Measurements from ENCODE around the gene BCHE.

Gene BCHE

DNA sequence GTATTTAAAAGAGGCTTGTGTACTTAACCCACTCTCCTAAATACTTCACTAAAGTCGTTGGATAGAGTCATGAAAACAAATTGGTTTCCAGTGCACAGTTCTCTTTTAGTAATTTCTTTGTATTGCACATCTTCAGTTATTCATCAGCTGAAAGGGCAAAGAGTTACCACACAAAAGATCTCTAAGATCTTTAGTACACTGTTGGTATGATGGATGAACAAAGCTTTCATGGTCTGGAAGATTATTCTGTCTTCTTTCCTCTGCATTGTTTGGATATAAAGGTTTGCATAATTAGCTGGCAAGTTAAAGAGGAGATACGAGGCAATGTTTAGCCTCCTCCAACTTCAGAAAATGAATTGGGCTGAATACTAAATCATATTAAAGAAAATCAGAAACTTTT, 40.5 kb downstream of the BCHE start:
- TF ChIP-seq, protein P1, sequence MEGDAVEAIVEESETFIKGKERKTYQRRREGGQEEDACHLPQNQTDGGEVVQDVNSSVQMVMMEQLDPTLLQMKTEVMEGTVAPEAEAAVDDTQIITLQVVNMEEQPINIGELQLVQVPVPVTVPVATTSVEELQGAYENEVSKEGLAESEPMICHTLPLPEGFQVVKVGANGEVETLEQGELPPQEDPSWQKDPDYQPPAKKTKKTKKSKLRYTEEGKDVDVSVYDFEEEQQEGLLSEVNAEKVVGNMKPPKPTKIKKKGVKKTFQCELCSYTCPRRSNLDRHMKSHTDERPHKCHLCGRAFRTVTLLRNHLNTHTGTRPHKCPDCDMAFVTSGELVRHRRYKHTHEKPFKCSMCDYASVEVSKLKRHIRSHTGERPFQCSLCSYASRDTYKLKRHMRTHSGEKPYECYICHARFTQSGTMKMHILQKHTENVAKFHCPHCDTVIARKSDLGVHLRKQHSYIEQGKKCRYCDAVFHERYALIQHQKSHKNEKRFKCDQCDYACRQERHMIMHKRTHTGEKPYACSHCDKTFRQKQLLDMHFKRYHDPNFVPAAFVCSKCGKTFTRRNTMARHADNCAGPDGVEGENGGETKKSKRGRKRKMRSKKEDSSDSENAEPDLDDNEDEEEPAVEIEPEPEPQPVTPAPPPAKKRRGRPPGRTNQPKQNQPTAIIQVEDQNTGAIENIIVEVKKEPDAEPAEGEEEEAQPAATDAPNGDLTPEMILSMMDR (IDR thresholded peaks at IDR 0.05; ENCODE audit: low read depth, low read length, missing control alignments) = no peak
- H3K4me3 ChIP-seq (ENCODE audit: low read depth, low read length) = no peak overlapping the region
- no peak for DNase-seq (ENCODE audit: low read depth)
- in situ Hi-C loops (cut with HindIII; ENCODE audit: low sequenced_read_pairs) = no loop called here

DNA sequence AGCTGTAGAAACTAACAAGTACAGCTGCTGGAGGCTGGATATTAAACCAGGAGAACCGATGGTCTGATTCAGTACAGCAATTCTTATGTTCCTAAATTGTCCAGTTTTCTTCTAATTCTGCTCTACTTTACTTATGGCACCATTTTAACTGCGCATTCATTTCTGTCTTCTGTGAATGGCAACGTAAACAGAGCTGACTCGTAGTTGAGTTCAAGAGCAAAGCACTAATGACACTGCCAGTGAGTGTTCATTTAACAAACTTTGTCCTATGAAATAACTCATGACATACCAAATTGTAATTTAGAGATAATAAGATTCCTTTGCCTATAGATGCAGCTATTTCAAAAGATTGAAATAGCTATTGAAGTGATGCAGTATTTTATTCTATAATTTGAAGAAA, 48.7 kb downstream of the BCHE start:
- no peak for DNase-seq (ENCODE audit: low read depth)
- in situ Hi-C loops (cut with HindIII; ENCODE audit: low sequenced_read_pairs) = no loop called here
- TF ChIP-seq, protein P1 (IDR thresholded peaks at IDR 0.05; ENCODE audit: low read depth, low read length, missing control alignments) = no peak
- H3K4me3 ChIP-seq (ENCODE audit: low read depth, low read length) = no peak overlapping the region

DNA sequence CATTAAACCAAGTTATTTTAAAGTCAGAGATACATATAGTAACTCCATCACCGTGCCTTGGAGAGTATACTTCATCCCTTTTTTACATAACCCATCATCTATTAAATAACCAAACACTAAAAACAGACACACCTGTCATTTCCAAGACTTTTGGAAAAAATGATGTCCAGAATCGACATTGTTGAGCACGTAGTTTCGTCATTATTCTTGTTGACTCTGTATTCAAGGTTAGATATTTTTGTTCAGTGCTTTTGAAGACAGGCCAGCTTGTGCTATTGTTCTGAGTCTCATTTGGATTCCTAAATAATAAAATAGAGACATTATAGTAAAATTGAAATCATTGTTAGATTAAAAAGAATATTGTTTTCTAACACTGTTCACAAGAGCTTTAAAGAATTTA, 51.2 kb downstream of the BCHE start:
- H3K4me3 ChIP-seq (ENCODE audit: low read depth, low read length) = no peak overlapping the region
- TF ChIP-seq, protein P1 (IDR thresholded peaks at IDR 0.05; ENCODE audit: low read depth, low read length, missing control alignments) = no peak
- in situ Hi-C loops (cut with HindIII; ENCODE audit: low sequenced_read_pairs) = no loop called here
- DNase-seq (ENCODE audit: low read depth) = no peak

DNA sequence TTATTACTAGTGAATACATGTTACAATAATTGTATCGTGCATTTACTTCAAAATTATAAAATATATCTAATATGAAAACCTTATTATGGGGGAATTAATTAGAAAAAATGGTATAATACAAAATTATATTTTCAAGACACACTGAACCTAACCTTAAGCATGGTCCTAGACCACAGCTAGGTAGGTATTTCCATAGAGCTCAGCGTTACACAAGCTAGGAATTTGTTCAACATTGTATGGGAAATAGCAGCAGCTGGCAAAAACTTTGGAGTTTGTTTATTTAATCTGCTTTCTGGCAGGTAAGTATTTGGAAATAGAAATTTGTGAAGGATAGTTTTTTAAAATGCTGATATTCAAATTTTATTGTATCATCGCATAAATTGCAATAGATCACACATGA, 52.9 kb downstream of the BCHE start:
- no peak overlapping the region for H3K4me3 ChIP-seq (ENCODE audit: low read depth, low read length)
- DNase-seq (ENCODE audit: low read depth) = no peak
- TF ChIP-seq, protein P1 (IDR thresholded peaks at IDR 0.05; ENCODE audit: low read depth, low read length, missing control alignments) = no peak
- in situ Hi-C loops (cut with HindIII; ENCODE audit: low sequenced_read_pairs) = no loop called here

DNA sequence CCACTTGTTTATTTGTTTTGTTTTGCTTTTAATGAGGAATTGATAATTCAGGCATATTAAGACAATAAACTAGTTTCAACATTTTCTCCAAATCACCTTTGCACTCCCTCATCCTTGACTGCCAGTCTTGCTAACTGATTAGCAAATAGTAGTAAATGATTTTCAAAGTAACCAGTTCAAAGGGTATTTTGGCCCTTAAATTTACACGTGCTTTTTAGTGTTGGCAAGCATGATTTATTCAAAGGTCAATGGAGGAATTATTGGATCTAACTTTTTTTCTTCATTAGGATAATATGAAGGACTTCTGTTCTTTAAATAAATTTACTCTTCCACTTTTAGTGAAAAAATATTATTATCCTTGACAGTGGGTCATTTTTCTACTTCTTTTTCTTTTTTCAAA, 53.8 kb downstream of the BCHE start:
- TF ChIP-seq, protein P1 (IDR thresholded peaks at IDR 0.05; ENCODE audit: low read depth, low read length, missing control alignments) = no peak
- DNase-seq (ENCODE audit: low read depth) = no peak
- in situ Hi-C loops (cut with HindIII; ENCODE audit: low sequenced_read_pairs) = no loop called here
- H3K4me3 ChIP-seq (ENCODE audit: low read depth, low read length) = no peak overlapping the region

DNA sequence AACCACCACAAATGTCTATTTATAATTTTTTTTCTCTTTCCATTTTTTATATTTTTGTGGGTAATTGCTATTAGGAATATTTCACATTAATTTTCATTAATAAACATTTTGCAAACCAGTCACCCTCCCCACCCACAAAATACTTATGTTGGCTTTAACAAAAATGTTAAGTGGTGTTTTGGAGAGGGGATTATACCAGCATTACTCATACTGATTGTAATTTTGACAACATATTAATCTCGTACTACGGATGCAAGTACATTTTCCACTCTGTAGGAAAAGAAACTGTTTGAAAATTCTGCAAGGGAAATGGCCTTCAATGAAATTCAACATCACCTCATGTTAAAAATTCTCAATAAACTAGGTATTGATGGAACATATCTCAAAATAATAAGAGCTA, 58.3 kb downstream of the BCHE start:
- in situ Hi-C loops (cut with HindIII; ENCODE audit: low sequenced_read_pairs) = no loop called here
- no peak overlapping the region for H3K4me3 ChIP-seq (ENCODE audit: low read depth, low read length)
- TF ChIP-seq, protein P1 (IDR thresholded peaks at IDR 0.05; ENCODE audit: low read depth, low read length, missing control alignments) = no peak
- DNase-seq (ENCODE audit: low read depth) = no peak

DNA sequence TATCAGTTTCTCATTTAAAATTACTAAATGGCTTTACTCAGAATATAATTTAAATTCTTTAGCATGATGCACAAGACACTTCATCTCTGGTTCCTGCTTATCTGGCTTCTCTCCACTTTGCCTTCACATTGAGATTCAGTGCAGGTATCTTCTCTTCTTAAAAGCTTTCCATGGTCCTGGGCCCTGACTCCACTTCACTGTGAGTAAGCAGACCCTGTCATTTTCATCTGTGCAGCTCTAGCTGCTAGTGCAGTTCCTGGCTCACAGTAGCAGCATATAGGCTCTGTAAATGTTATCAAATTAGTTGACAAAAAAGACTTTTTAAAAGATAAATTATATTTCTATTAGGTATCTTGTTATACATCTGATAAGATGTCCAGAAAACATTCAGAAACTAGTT, 58.8 kb downstream of the BCHE start:
- in situ Hi-C loops (cut with HindIII; ENCODE audit: low sequenced_read_pairs) = no loop called here
- TF ChIP-seq, protein P1 (IDR thresholded peaks at IDR 0.05; ENCODE audit: low read depth, low read length, missing control alignments) = no peak
- no peak overlapping the region for H3K4me3 ChIP-seq (ENCODE audit: low read depth, low read length)
- DNase-seq (ENCODE audit: low read depth) = no peak

All from astrocyte of the cerebellum (primary cell).